AG04449 (cell line): ENCODE data around the gene SCTR.

Source experiments
- CTCF ChIA-PET: fragments of 350-600 bp; formaldehyde crosslinking; extraction: SDS; loops from one replicate; lab custom pipeline; 2021; ENCODE audit warnings: antibody characterized with exemption; lab: Yijun Ruan, JAX
- POLR2A ChIA-PET: fragments of 400-600, 350-600 bp; formaldehyde crosslinking; extraction: SDS; loops from one replicate; lab custom pipeline; 2020; ENCODE audit warnings: antibody characterized with exemption, inconsistent platforms; lab: Yijun Ruan, JAX
- DNase-seq: peaks from one replicate; pipeline ENCODE4 v3.0.0-alpha.2; 2010; ENCODE audit warnings: low read depth, low spot score
- H3K4me3 ChIP-seq: 2 replicates; pipeline ENCODE4 v1.5.1; 2011; ENCODE audit warnings: low read depth, mild to moderate bottlenecking, control low read depth, low read length
- CTCF ChIP-seq: IDR thresholded peaks from one replicate; pipeline ENCODE4 v1.5.1; 2011; ENCODE audit warnings: mild to moderate bottlenecking, moderate library complexity, low read length, control low read depth, inconsistent platforms; ENCODE audit not compliant: insufficient read depth; ENCODE audit errors: missing control alignments

SCTR gene

GRCh38 chr2:119446037-119446436 is 78.2 kb downstream of the SCTR start:
- TF ChIP-seq CTCF = no peak
- ChIA-PET POLR2A (no interaction called here), CTCF (no interaction called here)
- no peak for DNase-seq
- no peak overlapping the region for H3K4me3 ChIP-seq

GRCh38 chr2:119442850-119443249 is 81.4 kb downstream of the SCTR start:
- no peak for DNase-seq
- H3K4me3 ChIP-seq = no peak overlapping the region
- ChIA-PET CTCF (interaction anchor here (1.0 kb wide), 1 partner anchor 38 kb away, joined by 3 read pairs; no protein-coding TSS in a partner anchor), POLR2A (no interaction called here)
- no peak for TF ChIP-seq CTCF

GRCh38 chr2:119442226-119442619 is 82.1 kb downstream of the SCTR start:
- H3K4me3 ChIP-seq = no peak overlapping the region
- no peak for DNase-seq
- no peak for TF ChIP-seq CTCF
- ChIA-PET POLR2A (no interaction called here), CTCF (interaction anchor here (1.0 kb wide), 1 partner anchor 39 kb away, joined by 3 read pairs; no protein-coding TSS in a partner anchor)

GRCh38 chr2:119441376-119442225 is 82.7 kb downstream of the SCTR start:
- TF ChIP-seq CTCF = no peak
- no peak overlapping the region for H3K4me3 ChIP-seq
- POLR2A ChIA-PET = no interaction called here
- CTCF ChIA-PET = interaction anchor here (1.0 to 1.6 kb wide), 2 partner anchors 12 to 40 kb away, joined by 3 read pairs; no protein-coding TSS in a partner anchor
- DNase-seq = no peak

- ChIA-PET CTCF (interaction anchor here (1.6 kb wide), 1 partner anchor 11 kb away, joined by 3 read pairs; no protein-coding TSS in a partner anchor), POLR2A (no interaction called here)
Measured at GRCh38 chr2:119440873-119441272, 83.4 kb downstream of the SCTR start.

More at GRCh38 chr2:119440873-119441272, 83.4 kb downstream of the SCTR start:
- TF ChIP-seq CTCF = no peak
- no peak overlapping the region for H3K4me3 ChIP-seq
- DNase-seq = no peak
